Measurements from ENCODE around the gene ESYT3. TPM values are rescaled to one million over a fixed set of nuclear protein-coding genes. Genes with fewer than 3 reads are reported as not detected.

The ESYT3 gene
- total RNA-seq, 1 donor from 2014 or later, result not detected

DNA sequence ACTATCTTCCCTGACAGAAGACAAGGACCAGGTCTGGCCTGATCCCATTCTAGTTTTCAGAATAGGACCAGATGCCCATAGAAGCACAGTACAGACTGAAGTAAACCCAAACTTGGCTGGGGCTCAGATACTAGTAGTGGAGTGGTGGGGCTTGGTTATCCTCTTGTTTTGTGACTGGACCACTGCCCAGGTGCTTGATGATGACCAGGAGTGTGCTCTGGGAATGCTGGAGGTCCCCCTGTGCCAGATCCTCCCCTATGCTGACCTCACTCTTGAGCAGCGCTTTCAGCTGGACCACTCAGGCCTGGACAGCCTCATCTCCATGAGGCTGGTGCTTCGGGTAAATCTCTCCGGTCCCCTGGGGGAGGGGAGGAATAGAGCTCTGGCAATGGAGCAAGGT, 36.3 kb downstream of the ESYT3 start:
- H3K27ac Mint-ChIP-seq, result no peak overlapping the region
- H3K9me3 Mint-ChIP-seq, result no peaks in the 10 kb centered on the region
- ChIA-PET POLR2A (no interaction called here), CTCF (no interaction called here)
- H3K4me3 Mint-ChIP-seq, result no peak overlapping the region
- H3K27me3 Mint-ChIP-seq, result peaks cover 14% of the 10 kb centered on the region
- DNase-seq (no peak), ATAC-seq (ENCODE audit: low read depth) (no peak)
- no peaks in the 10 kb centered on the region for H3K4me1 Mint-ChIP-seq
- TF ChIP-seq, protein P1, sequence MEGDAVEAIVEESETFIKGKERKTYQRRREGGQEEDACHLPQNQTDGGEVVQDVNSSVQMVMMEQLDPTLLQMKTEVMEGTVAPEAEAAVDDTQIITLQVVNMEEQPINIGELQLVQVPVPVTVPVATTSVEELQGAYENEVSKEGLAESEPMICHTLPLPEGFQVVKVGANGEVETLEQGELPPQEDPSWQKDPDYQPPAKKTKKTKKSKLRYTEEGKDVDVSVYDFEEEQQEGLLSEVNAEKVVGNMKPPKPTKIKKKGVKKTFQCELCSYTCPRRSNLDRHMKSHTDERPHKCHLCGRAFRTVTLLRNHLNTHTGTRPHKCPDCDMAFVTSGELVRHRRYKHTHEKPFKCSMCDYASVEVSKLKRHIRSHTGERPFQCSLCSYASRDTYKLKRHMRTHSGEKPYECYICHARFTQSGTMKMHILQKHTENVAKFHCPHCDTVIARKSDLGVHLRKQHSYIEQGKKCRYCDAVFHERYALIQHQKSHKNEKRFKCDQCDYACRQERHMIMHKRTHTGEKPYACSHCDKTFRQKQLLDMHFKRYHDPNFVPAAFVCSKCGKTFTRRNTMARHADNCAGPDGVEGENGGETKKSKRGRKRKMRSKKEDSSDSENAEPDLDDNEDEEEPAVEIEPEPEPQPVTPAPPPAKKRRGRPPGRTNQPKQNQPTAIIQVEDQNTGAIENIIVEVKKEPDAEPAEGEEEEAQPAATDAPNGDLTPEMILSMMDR (IDR thresholded peaks at IDR 0.05), result no peak
- intact Hi-C loops (cut with micrococcal nuclease), result no loop called here
- no peaks in the 10 kb centered on the region for H3K36me3 Mint-ChIP-seq (ENCODE audit: low read depth)

DNA sequence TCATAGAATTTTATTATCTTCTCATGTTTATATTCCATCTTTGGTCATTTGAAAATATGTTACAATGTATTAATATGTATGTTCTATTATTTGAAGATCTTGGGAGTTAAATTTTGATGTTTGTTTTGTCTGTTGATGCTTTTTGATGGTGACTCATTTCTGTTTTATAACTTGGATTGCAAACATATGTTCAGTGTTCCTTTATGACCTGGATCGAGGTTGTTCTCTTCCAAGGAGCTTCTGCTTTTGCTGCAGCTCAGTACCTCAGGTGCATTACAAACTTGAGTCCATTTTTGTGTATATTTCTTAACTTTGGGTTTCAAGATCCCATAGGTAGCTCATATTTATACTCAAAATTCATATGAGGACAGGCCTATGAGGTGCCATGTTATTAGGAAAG, 37.1 kb downstream of the ESYT3 start:
- ChIA-PET CTCF (no interaction called here), POLR2A (no interaction called here)
- Mint-ChIP-seq H3K4me1 (no peaks in the 10 kb centered on the region), H3K27ac (no peak overlapping the region), H3K27me3 (peaks cover 13% of the 10 kb centered on the region), H3K36me3 (ENCODE audit: low read depth) (no peaks in the 10 kb centered on the region), H3K4me3 (no peak overlapping the region), H3K9me3 (no peaks in the 10 kb centered on the region)
- TF ChIP-seq, protein P1 (IDR thresholded peaks at IDR 0.05), result no peak
- DNase-seq (no peak), ATAC-seq (ENCODE audit: low read depth) (no peak)
- intact Hi-C loops (cut with micrococcal nuclease), result no loop called here

DNA sequence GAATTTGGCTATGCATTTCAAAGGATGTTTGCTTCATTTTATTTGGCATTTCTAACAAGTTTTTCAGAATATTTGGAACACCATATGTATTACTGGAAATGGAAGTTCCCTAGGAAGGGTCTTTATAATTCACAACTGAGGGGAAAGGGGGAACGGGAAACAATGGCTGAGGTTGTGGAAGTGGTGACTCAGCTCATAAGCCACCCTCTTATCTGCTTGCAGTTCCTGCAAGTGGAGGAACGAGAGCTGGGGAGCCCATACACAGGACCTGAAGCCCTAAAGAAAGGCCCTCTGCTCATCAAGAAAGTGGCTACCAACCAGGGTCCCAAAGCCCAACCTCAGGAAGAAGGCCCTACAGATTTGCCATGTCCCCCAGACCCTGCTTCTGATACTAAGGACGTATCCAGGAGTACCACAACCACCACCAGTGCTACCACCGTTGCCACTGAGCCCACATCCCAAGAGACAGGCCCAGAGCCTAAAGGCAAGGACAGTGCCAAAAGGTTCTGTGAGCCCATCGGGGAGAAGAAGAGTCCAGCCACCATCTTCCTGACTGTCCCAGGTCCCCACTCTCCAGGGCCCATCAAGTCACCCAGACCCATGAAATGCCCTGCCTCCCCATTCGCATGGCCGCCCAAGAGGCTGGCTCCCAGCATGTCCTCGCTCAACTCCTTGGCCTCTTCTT, 37.9 kb downstream of the ESYT3 start:
- no peak overlapping the region for H3K27ac Mint-ChIP-seq
- no peak for ATAC-seq (ENCODE audit: low read depth)
- POLR2A ChIA-PET, result no interaction called here
- no peak overlapping the region for H3K4me3 Mint-ChIP-seq
- H3K36me3 Mint-ChIP-seq (ENCODE audit: low read depth), result no peaks in the 10 kb centered on the region
- peaks cover 6% of the 10 kb centered on the region for H3K27me3 Mint-ChIP-seq
- H3K4me1 Mint-ChIP-seq, result no peaks in the 10 kb centered on the region
- CTCF ChIA-PET, result no interaction called here
- H3K9me3 Mint-ChIP-seq, result no peaks in the 10 kb centered on the region
- intact Hi-C loops (cut with micrococcal nuclease), result no loop called here
- TF ChIP-seq, protein P1 (IDR thresholded peaks at IDR 0.05), result no peak
- DNase-seq, result no peak

DNA sequence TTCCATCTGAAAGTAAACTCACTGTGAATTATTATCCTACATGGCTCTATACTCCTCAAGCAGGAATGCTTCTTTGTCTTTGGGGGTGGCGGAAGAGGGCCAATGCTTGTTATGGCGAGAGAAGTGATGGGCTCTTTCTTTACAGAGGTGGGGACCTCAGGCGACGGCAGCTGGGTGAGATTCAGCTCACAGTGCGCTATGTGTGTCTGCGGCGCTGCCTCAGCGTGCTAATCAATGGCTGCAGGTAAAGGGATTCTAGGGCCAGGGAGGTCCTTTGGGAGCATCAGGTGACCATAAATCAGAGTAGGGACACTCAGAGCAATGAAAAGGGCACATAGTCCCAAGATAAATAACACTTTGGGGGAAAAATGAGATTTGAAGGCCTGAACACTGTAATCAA, 39.0 kb downstream of the ESYT3 start:
- ChIA-PET POLR2A (no interaction called here), CTCF (no interaction called here)
- ATAC-seq (ENCODE audit: low read depth), result no peak
- DNase-seq, result no peak
- no peaks in the 10 kb centered on the region for H3K4me1 Mint-ChIP-seq
- H3K27ac Mint-ChIP-seq, result no peak overlapping the region
- H3K27me3 Mint-ChIP-seq, result peaks cover 5% of the 10 kb centered on the region
- no peak overlapping the region for H3K4me3 Mint-ChIP-seq
- H3K36me3 Mint-ChIP-seq (ENCODE audit: low read depth), result no peaks in the 10 kb centered on the region
- TF ChIP-seq, protein P1 (IDR thresholded peaks at IDR 0.05), result no peak
- intact Hi-C loops (cut with micrococcal nuclease), result no loop called here
- H3K9me3 Mint-ChIP-seq, result no peaks in the 10 kb centered on the region

DNA sequence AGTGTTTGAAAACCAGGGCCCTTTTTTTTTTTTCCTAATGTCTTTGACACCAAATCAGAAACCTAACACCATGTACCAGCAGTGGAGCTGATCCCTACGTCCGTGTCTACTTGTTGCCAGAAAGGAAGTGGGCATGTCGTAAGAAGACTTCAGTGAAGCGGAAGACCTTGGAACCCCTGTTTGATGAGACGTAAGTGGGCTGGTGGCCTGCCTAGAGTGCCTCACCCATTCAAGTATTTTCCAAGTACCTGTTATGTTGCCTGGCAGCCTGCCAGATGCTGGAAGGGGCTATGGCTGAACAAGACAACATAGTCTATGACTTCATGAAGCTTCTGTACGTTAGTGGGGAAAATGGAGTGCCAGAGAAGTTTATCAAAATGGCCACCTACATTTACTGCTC, 39.7 kb downstream of the ESYT3 start:
- ChIA-PET CTCF (no interaction called here), POLR2A (no interaction called here)
- no peak overlapping the region for H3K27ac Mint-ChIP-seq
- H3K27me3 Mint-ChIP-seq, result peaks cover 5% of the 10 kb centered on the region
- TF ChIP-seq, protein P1 (IDR thresholded peaks at IDR 0.05), result no peak
- H3K4me3 Mint-ChIP-seq, result no peak overlapping the region
- intact Hi-C loops (cut with micrococcal nuclease), result no loop called here
- no peaks in the 10 kb centered on the region for H3K4me1 Mint-ChIP-seq
- DNase-seq, result no peak
- ATAC-seq (ENCODE audit: low read depth), result no peak
- H3K36me3 Mint-ChIP-seq (ENCODE audit: low read depth), result no peaks in the 10 kb centered on the region
- H3K9me3 Mint-ChIP-seq, result no peaks in the 10 kb centered on the region
